GM18870 (cell line): Measurements from ENCODE around the gene NR1H4.
A peak's percentile ranks its signal among the peaks of the same experiment; 100 is the strongest.
"Not testable (repeated sequence)": the region's sequence is repeated elsewhere in the genome, so short reads cannot be mapped to it uniquely, and the experiment has no call there.

Experiments used
- ATAC-seq: cut with Tn5 transposase; IDR thresholded peaks from one replicate; pipeline ENCODE4 v1.9.1; 2021; ENCODE audit warnings: moderate library complexity; ENCODE audit not compliant: unreplicated experiment

The NR1H4 gene

GRCh38 chr12:100566887-100567637 is 93.4 kb downstream of the NR1H4 start:
- ATAC-seq = peak; percentile 94

GRCh38 chr12:100567945-100568344 is 94.3 kb downstream of the NR1H4 start:
- peak; percentile 20 for ATAC-seq

- no peak for ATAC-seq
These were observed 98.5 kb downstream of the NR1H4 start for GRCh38 chr12:100572184-100572583.

GRCh38 chr12:100573292-100574186 is 99.9 kb downstream of the NR1H4 start, which contains the start of gene GAS2L3:
GAS2L3 (plus strand) TSS chr12:100573684; CDS start chr12:100594905, 21,221 bp downstream.
- ATAC-seq = peak; percentile 89

- ATAC-seq = peak; percentile 8
These were observed 100.8 kb downstream of the NR1H4 start for GRCh38 chr12:100574187-100575074.

GRCh38 chr12:100576331-100577036 is 102.8 kb downstream of the NR1H4 start:
- no peak for ATAC-seq

- no peak for ATAC-seq
These were observed 105.3 kb downstream of the NR1H4 start for GRCh38 chr12:100578923-100579322.

- no peak for ATAC-seq
These were observed 106.2 kb downstream of the NR1H4 start for GRCh38 chr12:100579844-100580243.

GRCh38 chr12:100584256-100584655 is 110.6 kb downstream of the NR1H4 start:
- ATAC-seq = no peak

- no peak for ATAC-seq
These were observed 118.3 kb downstream of the NR1H4 start for GRCh38 chr12:100591979-100592378.

GRCh38 chr12:100593490-100593889 is 119.8 kb downstream of the NR1H4 start:
- no peak for ATAC-seq

- no peak for ATAC-seq
These were observed 128.0 kb downstream of the NR1H4 start for GRCh38 chr12:100601626-100602025.

GRCh38 chr12:100602997-100603396 is 129.3 kb downstream of the NR1H4 start:
- not testable (repeated sequence) for ATAC-seq

- ATAC-seq = no peak
These were observed 135.1 kb downstream of the NR1H4 start for GRCh38 chr12:100608776-100609175.

GRCh38 chr12:100610666-100611430 is 137.2 kb downstream of the NR1H4 start:
- no peak for ATAC-seq

GRCh38 chr12:100612606-100613005 is 138.9 kb downstream of the NR1H4 start:
- no peak for ATAC-seq
